NCI-H2171 treated with DMSO at 0.1 percent for 48 hours (cell line): Measurements from ENCODE around the gene SERPINA3.

Experiments
- DNase-seq: peaks from one replicate; lab custom pipeline; 2025; lab: John Stamatoyannopoulos, UW

The SERPINA3 gene

GRCh38 chr14:94655169-94655710 lies 43.0 kb downstream of the SERPINA3 start:
- no peak for DNase-seq

GRCh38 chr14:94656043-94656442 lies 43.9 kb downstream of the SERPINA3 start:
- DNase-seq, result no peak

- DNase-seq, result no peak
These were observed 47.1 kb downstream of the SERPINA3 start for GRCh38 chr14:94659256-94659655.

- DNase-seq, result no peak
These were observed 47.7 kb downstream of the SERPINA3 start for GRCh38 chr14:94659901-94660300.

- no peak for DNase-seq
These were observed 48.2 kb downstream of the SERPINA3 start for GRCh38 chr14:94660306-94660946.

GRCh38 chr14:94663538-94663937 lies 51.3 kb downstream of the SERPINA3 start:
- no peak for DNase-seq

GRCh38 chr14:94663965-94664704 lies 51.9 kb downstream of the SERPINA3 start:
- DNase-seq, result no peak

GRCh38 chr14:94665121-94665520 lies 52.9 kb downstream of the SERPINA3 start:
- no peak for DNase-seq

- no peak for DNase-seq
These were observed 53.4 kb downstream of the SERPINA3 start for GRCh38 chr14:94665544-94665943.

GRCh38 chr14:94670692-94671285 lies 58.6 kb downstream of the SERPINA3 start:
- no peak for DNase-seq

GRCh38 chr14:94671870-94672444 lies 59.8 kb downstream of the SERPINA3 start:
- no peak for DNase-seq

- no peak for DNase-seq
These were observed 60.9 kb downstream of the SERPINA3 start for GRCh38 chr14:94673071-94673470.
